Brain microvascular endothelial cell (primary cell): ENCODE results near the gene SPAG16.
"Not testable (repeated sequence)": the region's sequence is repeated elsewhere in the genome, so short reads cannot be mapped to it uniquely, and the experiment has no call there.

Experiments used
- DNase-seq: peaks from one replicate; pipeline ENCODE4 v3.0.0-alpha.2; 2020
- H3K27ac ChIP-seq: fragments of 250-450 bp; sonication (Bioruptor Pico); 2 replicates; pipeline ENCODE4 v1.5.1; 2020; ENCODE audit warnings: mild to moderate bottlenecking, moderate library complexity
- H3K27me3 ChIP-seq: fragments of 250-450 bp; sonication (Bioruptor Pico); replicated peaks from 2 replicates; pipeline ENCODE4 v1.5.1; 2020; ENCODE audit warnings: mild to moderate bottlenecking
- H3K36me3 ChIP-seq: fragments of 250-450 bp; sonication (Bioruptor Pico); replicated peaks from 2 replicates; pipeline ENCODE4 v1.5.1; 2020; ENCODE audit warnings: mild to moderate bottlenecking
- H3K4me3 ChIP-seq: 2 replicates; pipeline ENCODE4 v1.5.1; 2011; ENCODE audit warnings: low read depth, mild to moderate bottlenecking, control low read depth, low read length, moderate library complexity
- in situ Hi-C: cut with HindIII; loops from 2 replicates; pipeline ENCODE4 v1.10.0; 2017; ENCODE audit warnings: low sequenced_read_pairs, low pct_ligation_motif_present
- TF ChIP-seq, protein P1 (sequence below): IDR thresholded peaks from 2 replicates; pipeline ENCODE4 v1.5.1; 2011; ENCODE audit warnings: low read depth, mild to moderate bottlenecking, moderate library complexity, low read length, control low read depth, inconsistent platforms; ENCODE audit errors: missing control alignments

Gene SPAG16

GRCh38 chr2:213679894-213680293, 395.6 kb downstream of the SPAG16 start:
- no peak overlapping the region for H3K27ac ChIP-seq
- DNase-seq = no peak
- no peak overlapping the region for H3K4me3 ChIP-seq
- H3K36me3 ChIP-seq = no peaks in the 10 kb centered on the region
- in situ Hi-C loops = no loop called here
- no peaks in the 10 kb centered on the region for H3K27me3 ChIP-seq
- TF ChIP-seq, protein P1, sequence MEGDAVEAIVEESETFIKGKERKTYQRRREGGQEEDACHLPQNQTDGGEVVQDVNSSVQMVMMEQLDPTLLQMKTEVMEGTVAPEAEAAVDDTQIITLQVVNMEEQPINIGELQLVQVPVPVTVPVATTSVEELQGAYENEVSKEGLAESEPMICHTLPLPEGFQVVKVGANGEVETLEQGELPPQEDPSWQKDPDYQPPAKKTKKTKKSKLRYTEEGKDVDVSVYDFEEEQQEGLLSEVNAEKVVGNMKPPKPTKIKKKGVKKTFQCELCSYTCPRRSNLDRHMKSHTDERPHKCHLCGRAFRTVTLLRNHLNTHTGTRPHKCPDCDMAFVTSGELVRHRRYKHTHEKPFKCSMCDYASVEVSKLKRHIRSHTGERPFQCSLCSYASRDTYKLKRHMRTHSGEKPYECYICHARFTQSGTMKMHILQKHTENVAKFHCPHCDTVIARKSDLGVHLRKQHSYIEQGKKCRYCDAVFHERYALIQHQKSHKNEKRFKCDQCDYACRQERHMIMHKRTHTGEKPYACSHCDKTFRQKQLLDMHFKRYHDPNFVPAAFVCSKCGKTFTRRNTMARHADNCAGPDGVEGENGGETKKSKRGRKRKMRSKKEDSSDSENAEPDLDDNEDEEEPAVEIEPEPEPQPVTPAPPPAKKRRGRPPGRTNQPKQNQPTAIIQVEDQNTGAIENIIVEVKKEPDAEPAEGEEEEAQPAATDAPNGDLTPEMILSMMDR = no peak

DNA sequence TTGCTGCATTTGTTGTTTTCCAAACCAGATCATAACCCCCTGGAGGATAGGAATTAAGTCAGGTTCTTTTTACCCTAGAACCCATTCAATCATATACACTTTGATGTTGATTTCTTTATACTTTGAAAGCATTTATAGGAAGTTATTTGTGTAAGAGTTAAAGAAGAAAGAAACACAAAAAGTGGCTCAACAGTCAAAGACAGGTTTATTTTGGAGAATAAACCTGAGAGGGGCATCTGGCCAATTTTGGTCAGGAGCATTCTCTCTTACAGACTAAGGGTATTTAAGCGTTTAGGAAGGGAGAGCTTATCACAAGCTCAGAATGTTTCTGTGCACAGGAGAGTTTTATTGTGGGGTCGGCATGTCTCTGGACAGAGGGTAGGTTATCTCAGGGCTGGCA, 398.0 kb downstream of the SPAG16 start:
- DNase-seq = no peak
- Histone ChIP-seq H3K4me3 (no peak overlapping the region), H3K36me3 (no peaks in the 10 kb centered on the region), H3K27me3 (no peaks in the 10 kb centered on the region), H3K27ac (no peak overlapping the region)
- in situ Hi-C loops = no loop called here
- TF ChIP-seq, protein P1 = no peak

DNA sequence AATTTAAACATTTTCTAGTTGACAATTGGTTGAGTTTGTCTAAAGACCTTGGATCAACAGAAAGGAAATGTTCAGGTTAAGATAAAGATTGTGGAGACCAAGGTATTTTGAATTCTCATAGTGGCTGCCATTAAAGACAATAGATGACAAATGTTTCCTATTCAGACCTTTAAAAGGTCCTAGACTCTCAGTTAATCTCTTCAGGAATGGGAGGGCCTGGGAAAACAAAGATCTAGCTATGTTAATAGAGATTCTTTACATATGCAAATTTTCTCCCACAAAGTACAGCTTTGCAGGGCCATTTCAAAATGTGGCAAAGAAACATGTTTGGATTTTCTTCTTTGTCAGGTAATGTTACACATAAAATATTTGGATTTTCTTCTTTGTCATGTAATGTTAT, 403.9 kb downstream of the SPAG16 start:
- Histone ChIP-seq H3K27ac (no peak overlapping the region), H3K27me3 (no peaks in the 10 kb centered on the region), H3K36me3 (no peaks in the 10 kb centered on the region), H3K4me3 (no peak overlapping the region)
- TF ChIP-seq, protein P1 = no peak
- no peak for DNase-seq
- in situ Hi-C loops = no loop called here

DNA sequence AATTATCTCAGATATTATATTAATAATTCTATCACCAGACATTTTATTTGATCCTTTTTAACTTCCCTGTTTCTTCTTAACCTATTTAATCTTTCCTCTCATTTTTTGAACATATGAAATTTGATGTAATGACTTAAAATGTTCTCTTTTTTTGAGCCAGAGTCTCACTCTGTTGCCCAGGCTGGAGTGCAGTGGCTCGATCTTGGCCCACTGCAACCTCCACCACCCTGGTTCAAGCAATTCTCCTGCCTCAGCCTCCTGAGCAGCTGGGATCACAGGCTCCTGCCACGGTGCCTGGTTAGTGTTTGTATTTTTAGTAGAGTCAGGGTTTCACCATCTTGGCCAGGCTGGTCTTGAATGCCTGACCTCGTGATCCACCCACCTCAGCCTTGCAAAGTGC, 404.6 kb downstream of the SPAG16 start:
- in situ Hi-C loops, DNase-seq, H3K36me3 ChIP-seq, H3K4me3 ChIP-seq, H3K27ac ChIP-seq, H3K27me3 ChIP-seq: not testable (repeated sequence)

DNA sequence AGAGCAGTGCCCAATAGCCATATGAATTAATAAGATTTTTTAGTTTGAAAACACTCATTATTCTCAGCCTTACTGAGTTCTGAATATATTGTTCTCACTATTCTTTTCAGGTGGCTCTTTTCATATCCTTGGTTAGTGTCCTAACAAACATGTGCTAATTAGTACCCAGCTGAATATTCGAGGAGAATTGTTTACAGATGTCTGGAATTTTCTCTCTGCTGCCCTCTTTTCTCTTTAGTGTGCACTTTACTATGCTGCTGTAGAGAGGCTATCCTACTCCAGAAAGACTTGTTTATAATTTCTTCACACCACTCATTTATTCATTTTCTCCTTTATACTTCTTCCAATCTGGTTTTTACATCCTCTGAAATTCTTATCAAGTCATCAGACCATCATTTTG, 405.3 kb downstream of the SPAG16 start:
- in situ Hi-C loops = no loop called here
- no peak for DNase-seq
- Histone ChIP-seq H3K27ac (no peak overlapping the region), H3K4me3 (no peak overlapping the region), H3K36me3 (no peaks in the 10 kb centered on the region), H3K27me3 (no peaks in the 10 kb centered on the region)
- TF ChIP-seq, protein P1 = no peak

- Histone ChIP-seq H3K27ac (no peak overlapping the region), H3K27me3 (no peaks in the 10 kb centered on the region), H3K36me3 (no peaks in the 10 kb centered on the region), H3K4me3 (no peak overlapping the region)
- TF ChIP-seq, protein P1 = no peak
- in situ Hi-C loops = no loop called here
- no peak for DNase-seq
Measured at GRCh38 chr2:213691351-213691750, 407.1 kb downstream of the SPAG16 start.
